ENCODE results near the gene KCNK5.

GRCh38 chr6:39233333-39233732, 4.1 kb upstream of the KCNK5 start:
- TF ChIP-seq ZNF341 (tag by site-specific recombination; IDR thresholded peaks at IDR 0.05; ENCODE audit: low read depth) (no peak), CTCF (tag by site-specific recombination; IDR thresholded peaks at IDR 0.05) (no peak), ZNF140 (tag by site-specific recombination; IDR thresholded peaks at IDR 0.05) (no peak), ZNF121 (tag by site-specific recombination; IDR thresholded peaks at IDR 0.05) (no peak), ZNF600 (tag by site-specific recombination; IDR thresholded peaks at IDR 0.05) (no peak), ZNF274 (IDR thresholded peaks at IDR 0.05; ENCODE audit: low read length) (no peak), ZNF274 (tag by site-specific recombination; IDR thresholded peaks at IDR 0.05; ENCODE audit: borderline replicate concordance) (no peak), ZNF561 (tag by site-specific recombination; IDR thresholded peaks at IDR 0.05; ENCODE audit: borderline replicate concordance) (no peak), ZSCAN30 (tag by site-specific recombination; IDR thresholded peaks at IDR 0.05) (no peak), EGR2 (tag by site-specific recombination; IDR thresholded peaks at IDR 0.05; ENCODE audit: low read depth) (no peak), ZNF423 (tag by site-specific recombination; IDR thresholded peaks at IDR 0.05) (no peak), PRDM1 (tag by site-specific recombination; IDR thresholded peaks at IDR 0.05) (no peak)

Data from HEK293 (cell line).